Gastroesophageal sphincter (tissue), 3 donors: ENCODE results near the gene PDCD1.

ENCODE experiments used
- CTCF ChIP-seq, 4 experiments: fragments of 200-600 bp in 2 of 4; fragments of 450-650 bp in 2 of 4; sonication (generic) in 1 of 4; IDR thresholded peaks; one replicate each; pipeline ENCODE4 v1.5.1; 2017 to 2019; ENCODE audit warnings: antibody characterized with exemption in 4 of 4, mild to moderate bottlenecking in 2 of 4, moderate library complexity in 2 of 4
- POLR2A ChIP-seq, 2 donors: fragments of 450-650 bp; IDR thresholded peaks; one replicate each; pipeline ENCODE4 v1.6.1; 2017; ENCODE audit warnings: antibody characterized with exemption in 2 of 2, mild to moderate bottlenecking in 2 of 2, moderate library complexity in 1 of 2

- no peak for TF ChIP-seq POLR2A (IDR thresholded peaks at IDR 0.05)
- TF ChIP-seq CTCF (IDR thresholded peaks at IDR 0.05): no peak
Measured at GRCh38 chr2:241864168-241864849, 5.6 kb upstream of the PDCD1 start.
